ENCODE results near the gene DSN1. TPM values are rescaled to one million over a fixed set of nuclear protein-coding genes. Genes with fewer than 3 reads are reported as not detected.

The DSN1 gene
- total and polyA plus RNA-seq, 9 of the 15 experiments (the other 6 are each of a cell fraction or from before 2014, with no cell fraction given), result 23.3 to 45.3 (median 31.1) TPM

- TF ChIP-seq ZNF134 (CRISPR knock-in tag; conservative IDR thresholded peaks at IDR 0.05), result no peak
- TF ChIP-seq HDGF (IDR thresholded peaks at IDR 0.05), result no peak
- no peak for TF ChIP-seq POLR2A (conservative IDR thresholded peaks at IDR 0.05)
- no peak for TF ChIP-seq ZNF280A (IDR thresholded peaks at IDR 0.05; ENCODE audit: low read depth, partially characterized antibody)
- TF ChIP-seq POLR2AphosphoS5 (IDR thresholded peaks at IDR 0.05; ENCODE audit: control insufficient read depth, insufficient read depth, low read depth, low read length), result no peak
- no peak for TF ChIP-seq CREB1 (IDR thresholded peaks at IDR 0.05)
- TF ChIP-seq CREB1 (CRISPR knock-in tag; IDR thresholded peaks at IDR 0.05), result no peak
- no peak for TF ChIP-seq ZHX1 (conservative IDR thresholded peaks at IDR 0.05; ENCODE audit: low read length)
- no peak for TF ChIP-seq HINFP (tag; conservative IDR thresholded peaks at IDR 0.05; ENCODE audit: low read depth)
- peak; percentile 55 for TF ChIP-seq MGA (IDR thresholded peaks at IDR 0.05)
- TF ChIP-seq CREBBP (IDR thresholded peaks at IDR 0.05; ENCODE audit: low read depth, low read length), result no peak
Measured at GRCh38 chr20:36821964-36822437, 48.4 kb upstream of the DSN1 start (continued).

Data from K562 (cell line).